NCI-H2081 treated with DMSO at 0.1 percent for 48 hours (cell line): Measurements from ENCODE around the gene CLASP1.
"Not testable (repeated sequence)": the region's sequence is repeated elsewhere in the genome, so short reads cannot be mapped to it uniquely, and the experiment has no call there.

Experiments
- DNase-seq: peaks from one replicate; lab custom pipeline; 2025; lab: John Stamatoyannopoulos, UW

Gene CLASP1

GRCh38 chr2:121419081-121419699 lies 230.1 kb downstream of the CLASP1 start:
- no peak for DNase-seq

GRCh38 chr2:121418494-121419058 lies 230.7 kb downstream of the CLASP1 start:
- DNase-seq = no peak

- no peak for DNase-seq
Measured at GRCh38 chr2:121417826-121418225, 231.4 kb downstream of the CLASP1 start.

- no peak for DNase-seq
Measured at GRCh38 chr2:121415727-121416126, 233.5 kb downstream of the CLASP1 start.

- DNase-seq = no peak
Measured at GRCh38 chr2:121412349-121412748, 236.9 kb downstream of the CLASP1 start.

GRCh38 chr2:121409966-121410365 lies 239.3 kb downstream of the CLASP1 start:
- no peak for DNase-seq

GRCh38 chr2:121409388-121409787 lies 239.9 kb downstream of the CLASP1 start:
- no peak for DNase-seq

GRCh38 chr2:121408641-121409040 lies 240.6 kb downstream of the CLASP1 start:
- no peak for DNase-seq

GRCh38 chr2:121405233-121405632 lies 244.0 kb downstream of the CLASP1 start:
- no peak for DNase-seq

- DNase-seq = no peak
Measured at GRCh38 chr2:121400201-121400600, 249.1 kb downstream of the CLASP1 start.

GRCh38 chr2:121398853-121399252 lies 250.4 kb downstream of the CLASP1 start:
- DNase-seq = no peak

- no peak for DNase-seq
Measured at GRCh38 chr2:121390082-121390692, 259.1 kb downstream of the CLASP1 start.

GRCh38 chr2:121388371-121388770 lies 260.9 kb downstream of the CLASP1 start:
- no peak for DNase-seq

- DNase-seq = no peak
Measured at GRCh38 chr2:121387591-121388325, 261.5 kb downstream of the CLASP1 start.

- DNase-seq = no peak
Measured at GRCh38 chr2:121386707-121387106, 262.6 kb downstream of the CLASP1 start.

- no peak for DNase-seq
Measured at GRCh38 chr2:121386102-121386501, 263.2 kb downstream of the CLASP1 start.

- no peak for DNase-seq
Measured at GRCh38 chr2:121382744-121383143, 266.5 kb downstream of the CLASP1 start.

GRCh38 chr2:121377646-121378045 lies 271.6 kb downstream of the CLASP1 start:
- DNase-seq = no peak

- no peak for DNase-seq
Measured at GRCh38 chr2:121376535-121377250, 272.6 kb downstream of the CLASP1 start.

GRCh38 chr2:121375621-121376159 lies 273.6 kb downstream of the CLASP1 start:
- DNase-seq = no peak

GRCh38 chr2:121374412-121375075 lies 274.7 kb downstream of the CLASP1 start:
- DNase-seq = not testable (repeated sequence)
